Mesenchymal stem cell (in vitro differentiated cells and primary cell): Measurements from ENCODE around the gene HHLA2. TPM values are rescaled to one million over a fixed set of nuclear protein-coding genes. Genes with fewer than 3 reads are reported as not detected.
A peak's percentile ranks its signal among the peaks of the same experiment; 100 is the strongest.

Source experiments
- DNase-seq: peaks from one replicate; pipeline ENCODE4 v3.0.0-alpha.2; 2013
- H2AFZ ChIP-seq: one replicate; pipeline ENCODE4 v1.6.1; 2013; ENCODE audit warnings: low read depth, mild to moderate bottlenecking, control low read depth, inconsistent platforms, low read length, moderate library complexity
- H2AK5ac ChIP-seq: 2 replicates; pipeline ENCODE4 v1.6.1; 2013; ENCODE audit warnings: low read length, moderate library complexity, mild to moderate bottlenecking, inconsistent platforms; ENCODE audit not compliant: severe bottlenecking
- H2BK120ac ChIP-seq: one replicate; pipeline ENCODE4 v1.6.1; 2013; ENCODE audit warnings: low read depth, mild to moderate bottlenecking, inconsistent platforms, low read length, moderate library complexity
- H2BK12ac ChIP-seq, 2 experiments: one replicate each; pipeline ENCODE4 v1.6.1; 2013; ENCODE audit warnings: inconsistent platforms in 2 of 2, low read length in 2 of 2, mild to moderate bottlenecking in 2 of 2, moderate library complexity in 2 of 2, control low read depth in 1 of 2
- H2BK15ac ChIP-seq: one replicate; pipeline ENCODE4 v1.6.1; 2013; ENCODE audit warnings: mild to moderate bottlenecking, low read depth, inconsistent platforms; ENCODE audit not compliant: poor library complexity, severe bottlenecking
- H2BK5ac ChIP-seq: 2 replicates; pipeline ENCODE4 v1.6.1; 2013; ENCODE audit warnings: low read depth, mild to moderate bottlenecking, low read length, control low read depth, inconsistent platforms; ENCODE audit not compliant: poor library complexity, severe bottlenecking
- H3K14ac ChIP-seq, 2 experiments: one replicate each; pipeline ENCODE4 v1.6.1; 2013; ENCODE audit warnings: inconsistent platforms in 2 of 2, low read length in 2 of 2, control low read depth in 1 of 2, mild to moderate bottlenecking in 1 of 2, moderate library complexity in 1 of 2
- H3K18ac ChIP-seq, 2 experiments: one replicate each; pipeline ENCODE4 v1.6.1; 2013; ENCODE audit warnings: inconsistent platforms in 2 of 2, low read length in 2 of 2, control low read depth in 1 of 2, low read depth in 1 of 2, mild to moderate bottlenecking in 1 of 2
- H3K23ac ChIP-seq, 2 experiments: one replicate each; pipeline ENCODE4 v1.6.1; 2013; ENCODE audit warnings: inconsistent platforms in 2 of 2, low read length in 2 of 2, mild to moderate bottlenecking in 2 of 2, moderate library complexity in 2 of 2, control low read depth in 1 of 2
- H3K27ac ChIP-seq: 2 replicates; pipeline ENCODE4 v1.5.1; 2013; ENCODE audit warnings: mild to moderate bottlenecking, moderate library complexity, low read length, control low read depth, inconsistent platforms; ENCODE audit not compliant: poor library complexity, severe bottlenecking
- H3K27me3 ChIP-seq, 2 experiments: 2 replicates each; pipeline versions ENCODE4 v1.6.1 to v1.7.0; 2013; ENCODE audit warnings: low read length in 2 of 2, mild to moderate bottlenecking in 2 of 2, moderate library complexity in 2 of 2, control low read depth in 1 of 2, inconsistent platforms in 1 of 2; ENCODE audit not compliant: control insufficient read depth in 1 of 2, insufficient read depth in 1 of 2
- H3K36me3 ChIP-seq, 2 experiments: 2 replicates each; pipeline versions ENCODE4 v1.6.1 to v1.7.0; 2013; ENCODE audit warnings: low read length in 2 of 2, control low read depth in 1 of 2, inconsistent platforms in 1 of 2, low read depth in 1 of 2, mild to moderate bottlenecking in 1 of 2; ENCODE audit not compliant: insufficient read depth in 2 of 2, control insufficient read depth in 1 of 2
- H3K4ac ChIP-seq, 2 experiments: one replicate each; pipeline ENCODE4 v1.6.1; 2013; ENCODE audit warnings: inconsistent platforms in 2 of 2, low read length in 2 of 2, mild to moderate bottlenecking in 2 of 2, moderate library complexity in 2 of 2, control low read depth in 1 of 2, low read depth in 1 of 2
- H3K4me1 ChIP-seq: 2 replicates; pipeline ENCODE4 v1.6.1; 2013; ENCODE audit warnings: low read depth, low read length, control low read depth; ENCODE audit not compliant: control insufficient read depth, insufficient read depth
- H3K4me2 ChIP-seq: 2 replicates; pipeline ENCODE4 v1.6.1; 2013; ENCODE audit warnings: low read length, mild to moderate bottlenecking, inconsistent platforms; ENCODE audit not compliant: poor library complexity, severe bottlenecking
- H3K4me3 ChIP-seq, 2 experiments: 2 replicates each; pipeline versions ENCODE4 v1.5.1 to v1.7.0; 2013; ENCODE audit warnings: low read length in 2 of 2, mild to moderate bottlenecking in 2 of 2, control low read depth in 1 of 2, low read depth in 1 of 2; ENCODE audit not compliant: insufficient read depth in 1 of 2
- H3K79me1 ChIP-seq: replicated peaks from 2 replicates; pipeline ENCODE4 v1.6.1; 2013; ENCODE audit warnings: mild to moderate bottlenecking, control low read depth, low read length, inconsistent platforms; ENCODE audit not compliant: poor library complexity, severe bottlenecking
- H3K9ac ChIP-seq: 2 replicates; pipeline ENCODE4 v1.7.0; 2013; ENCODE audit warnings: mild to moderate bottlenecking, low read length, moderate library complexity
- H3K9me3 ChIP-seq: 2 replicates; pipeline ENCODE4 v1.7.0; 2013; ENCODE audit warnings: mild to moderate bottlenecking, low read length; ENCODE audit not compliant: control insufficient read depth
- H4K8ac ChIP-seq: one replicate; pipeline ENCODE4 v1.6.1; 2013; ENCODE audit warnings: inconsistent platforms, mild to moderate bottlenecking, low read length, moderate library complexity
- H4K91ac ChIP-seq: one replicate; pipeline ENCODE4 v1.6.1; 2013; ENCODE audit warnings: mild to moderate bottlenecking, low read length, inconsistent platforms
- WGBS: methylation state at CpG from one replicate; pipeline ENCODE4 v1.1.7; 2013; ENCODE audit warnings: mixed read lengths; 5-methylcytosine and 5-hydroxymethylcytosine counted together
- polyA plus RNA-seq, 2 experiments: library from polyadenylated mRNA; stranded (reverse); fragments of 200-250 nt; gene quantifications; one replicate each; pipeline ENCODE4 v1.2.3, GENCODE V29; 2013

HHLA2 gene
- polyA plus RNA-seq (2013, experiment 1 of 2), result not detected
- polyA plus RNA-seq (2013, experiment 2 of 2), result not detected

GRCh38 chr3:108296239-108296638 is at the start of gene HHLA2:
Gene HHLA2, plus strand, starts transcription at chr3:108296548. Its CDS starts 55,266 bp downstream, at chr3:108351814.
- no peak within 1 kb of the TSS for H2BK120ac ChIP-seq
- H4K8ac ChIP-seq, result no peak within 1 kb of the TSS
- no peak within 1 kb of the TSS for H3K18ac ChIP-seq
- H2AK5ac ChIP-seq, result no peak within 1 kb of the TSS
- H2BK5ac ChIP-seq, result no peak within 1 kb of the TSS
- no peaks in the 10 kb centered on the region for H3K27me3 ChIP-seq
- 58% methylated on average over 1 of the region's 2 CpGs for WGBS
- H3K36me3 ChIP-seq, result no peaks in the 10 kb centered on the region
- peaks cover 4% of the 10 kb centered on the region for H3K4me1 ChIP-seq
- H4K91ac ChIP-seq, result no peak within 1 kb of the TSS
- H3K27ac ChIP-seq, result no peak within 1 kb of the TSS
- no peak within 1 kb of the TSS for H3K23ac ChIP-seq
- no peaks in the 10 kb centered on the region for H3K79me1 ChIP-seq
- no peak within 1 kb of the TSS for H2BK15ac ChIP-seq
- H2AFZ ChIP-seq, result no peak within 1 kb of the TSS
- peaks cover 7% of the 10 kb centered on the region for H3K9me3 ChIP-seq
- no peak within 1 kb of the TSS for H3K4ac ChIP-seq
- no peak within 1 kb of the TSS for H3K4me3 ChIP-seq
- H3K14ac ChIP-seq, result no peak within 1 kb of the TSS
- H2BK12ac ChIP-seq, result no peak within 1 kb of the TSS
- no peak for DNase-seq
- H3K4me2 ChIP-seq, result no peak within 1 kb of the TSS
- H3K9ac ChIP-seq, result no peak within 1 kb of the TSS

GRCh38 chr3:108250626-108251025 is 45.7 kb upstream of the HHLA2 start:
- Histone ChIP-seq H2AK5ac (no peak overlapping the region), H3K4me3 (no peak overlapping the region), H3K4me1 (no peaks in the 10 kb centered on the region), H3K36me3 (no peaks in the 10 kb centered on the region), H2BK15ac (no peak overlapping the region), H3K27me3 (no peaks in the 10 kb centered on the region), H2BK12ac (no peak overlapping the region), H2BK120ac (no peak overlapping the region), H2BK5ac (no peak overlapping the region), H3K14ac (no peak overlapping the region), H4K91ac (no peak overlapping the region), H3K9ac (no peak overlapping the region), H3K9me3 (no peaks in the 10 kb centered on the region), H3K79me1 (no peaks in the 10 kb centered on the region), H2AFZ (no peak overlapping the region), H3K23ac (no peak overlapping the region), H3K18ac (no peak overlapping the region), H3K4me2 (no peak overlapping the region), H3K4ac (no peak overlapping the region), H4K8ac (no peak overlapping the region), H3K27ac (no peak overlapping the region)
- DNase-seq, result peak; percentile 33
- 72% methylated on average over 2 of the region's 2 CpGs for WGBS

- Histone ChIP-seq H3K36me3 (no peaks in the 10 kb centered on the region), H3K9ac (no peak overlapping the region), H4K8ac (no peak overlapping the region), H3K79me1 (no peaks in the 10 kb centered on the region), H3K4me2 (no peak overlapping the region), H3K14ac (no peak overlapping the region), H3K9me3 (no peaks in the 10 kb centered on the region), H2BK120ac (no peak overlapping the region), H3K4me3 (no peak overlapping the region), H3K18ac (no peak overlapping the region), H2AFZ (no peak overlapping the region), H3K27me3 (no peaks in the 10 kb centered on the region), H3K27ac (no peak overlapping the region), H3K4ac (no peak overlapping the region), H2BK5ac (no peak overlapping the region), H2BK15ac (no peak overlapping the region), H2AK5ac (no peak overlapping the region), H4K91ac (no peak overlapping the region), H3K23ac (no peak overlapping the region), H3K4me1 (no peaks in the 10 kb centered on the region), H2BK12ac (no peak overlapping the region)
- DNase-seq, result no peak
- WGBS, result no CpG with 5 or more reads among the region's 4 CpGs
Measured at GRCh38 chr3:108251265-108251664, 45.1 kb upstream of the HHLA2 start.

- Histone ChIP-seq H4K91ac (no peak overlapping the region), H3K27me3 (no peaks in the 10 kb centered on the region), H2BK5ac (no peak overlapping the region), H3K14ac (no peak overlapping the region), H3K4ac (no peak overlapping the region), H3K18ac (no peak overlapping the region), H3K27ac (no peak overlapping the region), H2AFZ (no peak overlapping the region), H4K8ac (no peak overlapping the region), H3K9me3 (no peaks in the 10 kb centered on the region), H3K79me1 (no peaks in the 10 kb centered on the region), H2BK12ac (no peak overlapping the region), H2AK5ac (no peak overlapping the region), H3K36me3 (no peaks in the 10 kb centered on the region), H2BK120ac (no peak overlapping the region), H3K4me1 (no peaks in the 10 kb centered on the region), H3K23ac (no peak overlapping the region), H2BK15ac (no peak overlapping the region), H3K4me3 (no peak overlapping the region), H3K9ac (no peak overlapping the region), H3K4me2 (no peak overlapping the region)
- no CpG with 5 or more reads among the region's 1 CpG for WGBS
- no peak for DNase-seq
Measured at GRCh38 chr3:108251844-108252243, 44.5 kb upstream of the HHLA2 start.
